GM12878 (cell line): ENCODE results near the gene LIPT1. TPM values are rescaled to one million over a fixed set of nuclear protein-coding genes. Genes with fewer than 3 reads are reported as not detected.

ENCODE experiments used
- ATAC-seq: fragments of 200-7000 bp; cut with Tn5 transposase; 3 replicates; pipeline ENCODE4 v1.9.1; 2020; ENCODE audit warnings: mild to moderate bottlenecking, moderate library complexity
- BruUV-seq: library from RNA; stranded (reverse); fragments of 400-500 nt; replicated peaks from 2 replicates; lab custom pipeline; 2021; lab: Mats Ljungman, UMichigan
- CTCF ChIA-PET: fragments of 300-600 bp; sonication (Branson Sonifier 250); formaldehyde crosslinking; extraction: SDS; loops from one replicate; lab custom pipeline; 2021; ENCODE audit warnings: inconsistent platforms; lab: Yijun Ruan, JAX
- POLR2A ChIA-PET: fragments of 350-600 bp; formaldehyde crosslinking; extraction: SDS; loops from one replicate; lab custom pipeline; 2021; ENCODE audit warnings: inconsistent platforms; lab: Charles Lee
- RAD21 ChIA-PET: fragments of 300-600 bp; sonication (Branson Sonifier 250); formaldehyde crosslinking; loops from one replicate; lab custom pipeline; 2023; ENCODE audit warnings: antibody characterized with exemption; ENCODE audit not compliant: unreplicated experiment; lab: Charles Lee
- SMC1A ChIA-PET: fragments of 300-600 bp; sonication (Branson Sonifier 250); formaldehyde crosslinking; loops from one replicate; lab custom pipeline; 2023; ENCODE audit not compliant: unreplicated experiment, uncharacterized antibody; lab: Charles Lee
- DNase-seq: peaks from one replicate; pipeline ENCODE4 v3.0.0-alpha.2; 2011; ENCODE audit warnings: low read depth, low spot score
- FAIRE-seq: peaks from 3 replicates; lab custom pipeline; 2011; peaks lifted over from hg19 to GRCh38; lab: Jason Lieb, UNC
- H2AFZ ChIP-seq: 2 replicates; pipeline ENCODE4 v1.6.0; 2011; ENCODE audit warnings: low read depth, low read length, control low read depth; ENCODE audit not compliant: control insufficient read depth
- H3K27ac ChIP-seq: 2 replicates; pipeline ENCODE4 v1.5.1; 2011; ENCODE audit warnings: control low read depth; ENCODE audit not compliant: control insufficient read depth, insufficient read depth
- H3K27me3 ChIP-seq, 2 experiments: replicated peaks in 1 of 2; 2 replicates each; pipeline versions ENCODE4 v1.6.0 to v1.6.1; 2011; ENCODE audit warnings: low read length in 1 of 2; ENCODE audit not compliant: control insufficient read depth in 2 of 2, insufficient read depth in 2 of 2
- H3K36me3 ChIP-seq, 2 experiments: 2 replicates each; pipeline ENCODE4 v1.5.1; 2011; ENCODE audit warnings: low read length in 1 of 2; ENCODE audit not compliant: control insufficient read depth in 2 of 2, insufficient read depth in 2 of 2
- H3K4me1 ChIP-seq: 2 replicates; pipeline ENCODE4 v1.6.1; 2011; ENCODE audit warnings: mild to moderate bottlenecking, low read length, moderate library complexity, mixed read lengths; ENCODE audit not compliant: control insufficient read depth, insufficient read depth
- H3K4me2 ChIP-seq: 2 replicates; pipeline ENCODE4 v1.6.0; 2011; ENCODE audit warnings: control low read depth; ENCODE audit not compliant: control insufficient read depth, insufficient read depth
- H3K4me3 ChIP-seq: fragments of 200-600 bp; sonication (generic); 2 replicates; pipeline ENCODE4 v1.5.1; 2016
- H3K79me2 ChIP-seq: 2 replicates; pipeline ENCODE4 v1.6.0; 2011; ENCODE audit warnings: low read length; ENCODE audit not compliant: control insufficient read depth, insufficient read depth
- H3K9ac ChIP-seq: 2 replicates; pipeline ENCODE4 v1.8.0; 2011; ENCODE audit warnings: low read length, control low read depth, mixed read lengths; ENCODE audit not compliant: control insufficient read depth, insufficient read depth
- H3K9me3 ChIP-seq: replicated peaks from 3 replicates; pipeline ENCODE4 v1.5.1; 2011; ENCODE audit warnings: mild to moderate bottlenecking, low read length; ENCODE audit not compliant: control insufficient read depth, insufficient read depth
- H4K20me1 ChIP-seq: 2 replicates; pipeline ENCODE4 v1.6.0; 2011; ENCODE audit not compliant: control insufficient read depth, insufficient read depth
- CBFB ChIP-seq: IDR thresholded peaks from 2 replicates; pipeline ENCODE4 v1.6.1; 2016; ENCODE audit warnings: antibody characterized with exemption, low read depth
- CBX5 ChIP-seq: sonication (generic); IDR thresholded peaks from 2 replicates; pipeline ENCODE4 v1.6.1; 2016; ENCODE audit warnings: low read depth, moderate library complexity, mild to moderate bottlenecking, inconsistent platforms
- KDM1A ChIP-seq: fragments of 200-600 bp; sonication (generic); IDR thresholded peaks from 2 replicates; pipeline ENCODE4 v1.6.1; 2016; ENCODE audit warnings: borderline replicate concordance
- MXI1 ChIP-seq: fragments of 150-350 bp; IDR thresholded peaks from 2 replicates; pipeline ENCODE4 v1.6.1; 2011; ENCODE audit warnings: low read depth, mild to moderate bottlenecking, inconsistent platforms, low read length, improper control_type of control experiment
- MYC ChIP-seq: IDR thresholded peaks from 2 replicates; pipeline ENCODE4 v1.6.1; 2011; ENCODE audit warnings: mild to moderate bottlenecking, low read length, moderate library complexity, inconsistent platforms; ENCODE audit not compliant: insufficient read depth, insufficient replicate concordance, insufficient read length, severe bottlenecking
- NFXL1 ChIP-seq: fragments of 450-650 bp; IDR thresholded peaks from 2 replicates; pipeline ENCODE4 v1.6.1; 2017; ENCODE audit warnings: antibody characterized with exemption, mild to moderate bottlenecking, borderline replicate concordance
- REST ChIP-seq: IDR thresholded peaks from 2 replicates; pipeline ENCODE4 v1.6.1; 2012; ENCODE audit warnings: mild to moderate bottlenecking, low read depth, low read length
- WGBS: methylation state at CpG from one replicate; pipeline ENCODE4 v1.1.6; 2016; ENCODE audit warnings: low lambda C conversion rate; ENCODE audit not compliant: insufficient replicate concordance, insufficient coverage; ENCODE audit errors: missing lambda C conversion rate; 5-methylcytosine and 5-hydroxymethylcytosine counted together
- in situ Hi-C: fragments of 300-500 bp; cut with MboI; formaldehyde crosslinking; loops from 9 replicates; pipeline ENCODE4 v1.14.3; 2018; ENCODE audit warnings: mixed read lengths
- intact Hi-C: fragments of 100-400 bp; cut with micrococcal nuclease; formaldehyde crosslinking; loops from one replicate; pipeline ENCODE4 v1.14.2; 2022; ENCODE audit not compliant: unreplicated experiment
- polyA plus RNA-seq, 11 experiments: library from polyadenylated mRNA; depleted of rRNA in 4 of 11; unstranded in 6 of 11; stranded (reverse) in 5 of 11; fragments of >200 nt; fragmentation: Nextera tagmentation in 4 of 11; fragmentation: Illumina TruSeq in 1 of 11; extraction: Ambion mirVana in 4 of 11; extraction: Trizol in 1 of 11; gene quantifications; 1 replicate in 1 of 11; 2 replicates in 10 of 11; pipeline versions ENCODE4 v1.2.1 to v1.2.3, GENCODE V29; 2011 to 2016; ENCODE audit warnings: inconsistent platforms in 2 of 11, missing spikeins in 2 of 11, low read depth in 1 of 11
- total RNA-seq, 4 experiments: library from RNA; depleted of rRNA in 3 of 4; stranded (reverse); fragments of >200 nt in 3 of 4; fragmentation: Illumina TruSeq in 1 of 4; extraction: Trizol in 1 of 4; gene quantifications; 2 replicates each; pipeline versions ENCODE4 v1.2.1 to v1.2.3, GENCODE V29; 2013 to 2021
- TF ChIP-seq, protein P1 (sequence below): fragments of 450-650 bp; IDR thresholded peaks from 2 replicates; pipeline ENCODE4 v1.6.1; 2018; ENCODE audit warnings: borderline replicate concordance, mild to moderate bottlenecking; ENCODE audit not compliant: partially characterized antibody
- TF ChIP-seq, protein P2 (sequence below): fragments of 150-350 bp; IDR thresholded peaks from 2 replicates; pipeline ENCODE4 v1.6.1; 2016; ENCODE audit warnings: low read depth, low read length

The LIPT1 gene
- total and polyA plus RNA-seq, 10 of the 15 experiments (the other 5 are each of a cell fraction or from before 2014, with no cell fraction given): 8.0 to 15.5 (median 10.9) TPM

- no peak for TF ChIP-seq REST
Observed at GRCh38 chr2:99111945-99112344, 42.8 kb upstream of the LIPT1 start (continued).

DNA sequence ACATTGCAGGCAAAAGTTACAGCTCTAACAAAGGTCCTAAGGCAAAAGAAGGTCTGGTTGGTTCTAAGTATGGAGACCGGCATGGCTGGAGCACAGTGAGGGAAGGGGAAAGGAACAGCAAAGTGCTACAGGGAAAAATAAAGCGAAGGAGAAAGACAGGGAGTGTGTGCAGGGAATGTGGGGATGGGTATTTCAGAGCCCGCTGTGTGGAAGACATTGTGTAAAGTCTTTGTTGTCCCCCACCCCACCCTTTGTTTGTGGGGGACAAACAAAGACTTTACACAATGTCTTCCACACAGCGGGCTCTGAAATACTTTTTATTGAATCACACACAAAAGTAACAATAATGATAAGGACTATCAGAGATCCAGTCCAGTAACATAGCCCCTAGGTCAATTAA lies 42.1 kb upstream of the LIPT1 start:
- Histone ChIP-seq H3K9me3 (no peaks in the 10 kb centered on the region), H3K27ac (no peak overlapping the region), H3K36me3 (no peaks in the 10 kb centered on the region), H3K27me3 (no peaks in the 10 kb centered on the region), H3K9ac (no peak overlapping the region), H2AFZ (no peak overlapping the region), H3K4me2 (no peak overlapping the region), H3K79me2 (no peaks in the 10 kb centered on the region), H3K4me1 (no peaks in the 10 kb centered on the region), H4K20me1 (no peaks in the 10 kb centered on the region), H3K4me3 (no peak overlapping the region)
- 94% methylated on average over 4 of the region's 4 CpGs for WGBS
- BruUV-seq: no TSS peak
- no peak for FAIRE-seq
- ChIA-PET SMC1A (no interaction called here), RAD21 (no interaction called here), CTCF (interaction anchor here (0.7 kb wide), 1 partner anchor 103 kb away, joined by 3 read pairs; no protein-coding TSS in a partner anchor), POLR2A (no interaction called here)
- ATAC-seq: no peak
- intact Hi-C loops (no loop called here), in situ Hi-C loops (no loop called here)
- no peak for DNase-seq
- TF ChIP-seq CBX5 (no peak), KDM1A (no peak), MXI1 (no peak), CBFB (no peak), MYC (no peak), NFXL1 (no peak)
- TF ChIP-seq, protein P1, sequence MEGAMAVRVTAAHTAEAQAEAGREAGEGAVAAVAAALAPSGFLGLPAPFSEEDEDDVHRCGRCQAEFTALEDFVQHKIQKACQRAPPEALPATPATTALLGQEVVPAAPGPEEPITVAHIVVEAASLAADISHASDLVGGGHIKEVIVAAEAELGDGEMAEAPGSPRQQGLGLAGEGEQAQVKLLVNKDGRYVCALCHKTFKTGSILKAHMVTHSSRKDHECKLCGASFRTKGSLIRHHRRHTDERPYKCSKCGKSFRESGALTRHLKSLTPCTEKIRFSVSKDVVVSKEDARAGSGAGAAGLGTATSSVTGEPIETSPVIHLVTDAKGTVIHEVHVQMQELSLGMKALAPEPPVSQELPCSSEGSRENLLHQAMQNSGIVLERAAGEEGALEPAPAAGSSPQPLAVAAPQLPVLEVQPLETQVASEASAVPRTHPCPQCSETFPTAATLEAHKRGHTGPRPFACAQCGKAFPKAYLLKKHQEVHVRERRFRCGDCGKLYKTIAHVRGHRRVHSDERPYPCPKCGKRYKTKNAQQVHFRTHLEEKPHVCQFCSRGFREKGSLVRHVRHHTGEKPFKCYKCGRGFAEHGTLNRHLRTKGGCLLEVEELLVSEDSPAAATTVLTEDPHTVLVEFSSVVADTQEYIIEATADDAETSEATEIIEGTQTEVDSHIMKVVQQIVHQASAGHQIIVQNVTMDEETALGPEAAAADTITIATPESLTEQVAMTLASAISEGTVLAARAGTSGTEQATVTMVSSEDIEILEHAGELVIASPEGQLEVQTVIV: no peak
- TF ChIP-seq, protein P2, sequence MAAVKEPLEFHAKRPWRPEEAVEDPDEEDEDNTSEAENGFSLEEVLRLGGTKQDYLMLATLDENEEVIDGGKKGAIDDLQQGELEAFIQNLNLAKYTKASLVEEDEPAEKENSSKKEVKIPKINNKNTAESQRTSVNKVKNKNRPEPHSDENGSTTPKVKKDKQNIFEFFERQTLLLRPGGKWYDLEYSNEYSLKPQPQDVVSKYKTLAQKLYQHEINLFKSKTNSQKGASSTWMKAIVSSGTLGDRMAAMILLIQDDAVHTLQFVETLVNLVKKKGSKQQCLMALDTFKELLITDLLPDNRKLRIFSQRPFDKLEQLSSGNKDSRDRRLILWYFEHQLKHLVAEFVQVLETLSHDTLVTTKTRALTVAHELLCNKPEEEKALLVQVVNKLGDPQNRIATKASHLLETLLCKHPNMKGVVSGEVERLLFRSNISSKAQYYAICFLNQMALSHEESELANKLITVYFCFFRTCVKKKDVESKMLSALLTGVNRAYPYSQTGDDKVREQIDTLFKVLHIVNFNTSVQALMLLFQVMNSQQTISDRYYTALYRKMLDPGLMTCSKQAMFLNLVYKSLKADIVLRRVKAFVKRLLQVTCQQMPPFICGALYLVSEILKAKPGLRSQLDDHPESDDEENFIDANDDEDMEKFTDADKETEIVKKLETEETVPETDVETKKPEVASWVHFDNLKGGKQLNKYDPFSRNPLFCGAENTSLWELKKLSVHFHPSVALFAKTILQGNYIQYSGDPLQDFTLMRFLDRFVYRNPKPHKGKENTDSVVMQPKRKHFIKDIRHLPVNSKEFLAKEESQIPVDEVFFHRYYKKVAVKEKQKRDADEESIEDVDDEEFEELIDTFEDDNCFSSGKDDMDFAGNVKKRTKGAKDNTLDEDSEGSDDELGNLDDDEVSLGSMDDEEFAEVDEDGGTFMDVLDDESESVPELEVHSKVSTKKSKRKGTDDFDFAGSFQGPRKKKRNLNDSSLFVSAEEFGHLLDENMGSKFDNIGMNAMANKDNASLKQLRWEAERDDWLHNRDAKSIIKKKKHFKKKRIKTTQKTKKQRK: no peak
